DMS53 treated with DMSO at 0.1 percent for 48 hours (cell line): ENCODE data around the gene KMT2E.
"Not testable (repeated sequence)": the region's sequence is repeated elsewhere in the genome, so short reads cannot be mapped to it uniquely, and the experiment has no call there.

Experiments
- DNase-seq: peaks from one replicate; lab custom pipeline; 2025; ENCODE audit not compliant: unreplicated experiment; lab: John Stamatoyannopoulos, UW

The KMT2E gene

GRCh38 chr7:105013816-105014692 is at the start of gene KMT2E:
Gene KMT2E, plus strand, starts transcription at chr7:105014205. Its CDS starts 26,748 bp downstream, at chr7:105040953.
- DNase-seq = peak; percentile 84

GRCh38 chr7:104964626-104965236 is 49.3 kb upstream of the KMT2E start:
- DNase-seq = no peak

GRCh38 chr7:104966022-104966421 is 48.0 kb upstream of the KMT2E start:
- no peak for DNase-seq

GRCh38 chr7:104967088-104967487 is 46.9 kb upstream of the KMT2E start:
- DNase-seq = no peak

- no peak for DNase-seq
Observed at GRCh38 chr7:104967595-104967994, 46.4 kb upstream of the KMT2E start.

- no peak for DNase-seq
Observed at GRCh38 chr7:104968648-104969047, 45.4 kb upstream of the KMT2E start.

- DNase-seq = no peak
Observed at GRCh38 chr7:104969183-104969582, 44.8 kb upstream of the KMT2E start.

GRCh38 chr7:104971290-104972071 is 42.5 kb upstream of the KMT2E start:
- DNase-seq = no peak

- DNase-seq = no peak
Observed at GRCh38 chr7:104972500-104972899, 41.5 kb upstream of the KMT2E start.

- no peak for DNase-seq
Observed at GRCh38 chr7:104973227-104973626, 40.8 kb upstream of the KMT2E start.

GRCh38 chr7:104973909-104974415 is 40.0 kb upstream of the KMT2E start:
- DNase-seq = no peak

GRCh38 chr7:104975553-104975952 is 38.5 kb upstream of the KMT2E start:
- DNase-seq = not testable (repeated sequence)

GRCh38 chr7:104976966-104977636 is 36.9 kb upstream of the KMT2E start:
- DNase-seq = no peak

- no peak for DNase-seq
Observed at GRCh38 chr7:104978460-104978859, 35.5 kb upstream of the KMT2E start.

GRCh38 chr7:104979167-104979841 is 34.7 kb upstream of the KMT2E start:
- DNase-seq = no peak

- no peak for DNase-seq
Observed at GRCh38 chr7:104980440-104980839, 33.6 kb upstream of the KMT2E start.

- peak; percentile 56 for DNase-seq
Observed at GRCh38 chr7:104980841-104981671, 32.9 kb upstream of the KMT2E start.

GRCh38 chr7:104981672-104982037 is 32.4 kb upstream of the KMT2E start:
- DNase-seq = no peak

GRCh38 chr7:104982308-104983075 is 31.5 kb upstream of the KMT2E start:
- DNase-seq = no peak
